Measurements from ENCODE around the gene CHCHD6. TPM values are rescaled to one million over a fixed set of nuclear protein-coding genes. Genes with fewer than 3 reads are reported as not detected.

The CHCHD6 gene
- total and polyA plus RNA-seq, 2 of the 4 experiments (the other 2 are of a cell fraction) = 18.8 to 28.9 TPM

DNA sequence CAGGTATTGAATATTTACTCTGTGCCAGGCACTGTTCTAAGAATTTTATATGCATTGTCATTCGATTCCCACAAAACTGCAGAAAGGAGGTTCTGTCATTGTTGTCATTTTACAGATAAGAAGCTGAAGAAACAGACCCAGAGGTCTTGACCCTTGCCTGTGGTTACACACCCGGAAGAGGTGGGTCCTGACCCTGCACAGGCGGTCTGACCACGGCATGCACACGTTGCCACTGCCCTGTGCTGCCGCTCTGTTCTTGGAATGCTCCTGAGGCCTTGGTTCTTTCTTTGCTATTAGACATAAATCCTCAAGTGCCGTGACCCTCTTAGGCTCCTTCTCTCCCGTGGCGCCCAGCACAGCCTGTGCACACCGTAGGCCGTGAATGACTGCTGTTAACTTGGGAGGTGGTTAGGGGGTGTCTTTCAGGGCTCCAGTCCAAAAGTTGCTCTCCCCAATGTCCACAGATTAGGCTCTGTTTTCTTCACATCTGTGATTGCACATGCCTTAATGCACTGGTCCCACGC lies 204.8 kb downstream of the CHCHD6 start:
- Histone ChIP-seq H3K79me1 (ENCODE audit: low read depth in 1 of 2, low read length in 2 of 2) (peaks cover 0 to 11% of the 10 kb centered on the region in 2 experiments; a peak in 2 of 4 replicates), H2BK15ac (ENCODE audit: low read depth, low read length) (no peak overlapping the region), H2AK9ac (replicated peaks; ENCODE audit: low read depth, low read length, poor library complexity) (peak overlapping the region; percentile 55), H3K4ac (ENCODE audit: low read depth, low read length) (no peak overlapping the region), H3K9ac (ENCODE audit: low read depth, low read length) (no peak overlapping the region), H3K4me2 (ENCODE audit: low read depth, low read length) (no peak overlapping the region), H3K27ac (ENCODE audit: insufficient read depth, low read length) (no peak overlapping the region), H3K14ac (replicated peaks; ENCODE audit: low read depth, low read length) (no peak overlapping the region), H4K20me1 (ENCODE audit: insufficient read depth, low read length) (no peaks in the 10 kb centered on the region), H2BK20ac (ENCODE audit: low read depth, low read length) (no peak overlapping the region), H4K5ac (ENCODE audit: low read depth, low read length) (no peak overlapping the region), H3K27me3 (ENCODE audit: control insufficient read depth, insufficient read depth, low read length) (no peaks in the 10 kb centered on the region), H4K91ac (ENCODE audit: insufficient read depth, low read depth, low read length) (no peak overlapping the region), H4K8ac (ENCODE audit: low read depth in 2 of 2, low read length in 2 of 2) (no peak overlapping the region), H3K4me3 (ENCODE audit: insufficient read depth, low read depth, low read length) (no peak overlapping the region), H3K56ac (ENCODE audit: extremely low read depth, insufficient read depth, low read length) (no peak overlapping the region), H3K9me3 (ENCODE audit: control insufficient read depth, insufficient read depth, low read length) (no peaks in the 10 kb centered on the region), H2BK5ac (ENCODE audit: low read depth, low read length, poor library complexity, severe bottlenecking) (no peak overlapping the region), H3K23ac (ENCODE audit: low read depth, low read length) (no peak overlapping the region), H2BK120ac (ENCODE audit: low read depth, low read length) (no peak overlapping the region), H2AFZ (replicated peaks; ENCODE audit: low read length, poor library complexity) (no peak overlapping the region), H3K9me1 (ENCODE audit: insufficient read depth, low read length) (peaks cover 21% of the 10 kb centered on the region), H3K36me3 (ENCODE audit: control insufficient read depth, insufficient read depth, low read length) (no peaks in the 10 kb centered on the region), H2AK5ac (ENCODE audit: low read depth, low read length) (no peak overlapping the region), H3K4me1 (ENCODE audit: control insufficient read depth, insufficient read depth, low read length) (peaks cover 6% of the 10 kb centered on the region; the same call in 1 of the 2 replicates), H3K18ac (ENCODE audit: low read depth, low read length) (no peak overlapping the region)
- in situ Hi-C loops (cut with MboI; ENCODE audit: low sequenced_read_pairs) (no loop called here), intact Hi-C loops (cut with micrococcal nuclease) (no loop called here), dilution Hi-C loops (cut with HindIII; ENCODE audit: low sequenced_read_pairs, unreplicated experiment) (no loop called here)
- POLR2A ChIA-PET (ENCODE audit: unreplicated experiment) = no interaction called here
- no peak for TF ChIP-seq CHD1 (IDR thresholded peaks at IDR 0.05; ENCODE audit: low read depth, low read length)
- TF ChIP-seq MAFK (IDR thresholded peaks at IDR 0.05; ENCODE audit: low read depth, low read length) = no peak
- TF ChIP-seq POLR2A (IDR thresholded peaks at IDR 0.05; ENCODE audit: low read depth, low read length) = no peak
- TF ChIP-seq NFE2L2 (IDR thresholded peaks at IDR 0.05; ENCODE audit: low read depth, low read length) = no peak
- TF ChIP-seq, protein P1, sequence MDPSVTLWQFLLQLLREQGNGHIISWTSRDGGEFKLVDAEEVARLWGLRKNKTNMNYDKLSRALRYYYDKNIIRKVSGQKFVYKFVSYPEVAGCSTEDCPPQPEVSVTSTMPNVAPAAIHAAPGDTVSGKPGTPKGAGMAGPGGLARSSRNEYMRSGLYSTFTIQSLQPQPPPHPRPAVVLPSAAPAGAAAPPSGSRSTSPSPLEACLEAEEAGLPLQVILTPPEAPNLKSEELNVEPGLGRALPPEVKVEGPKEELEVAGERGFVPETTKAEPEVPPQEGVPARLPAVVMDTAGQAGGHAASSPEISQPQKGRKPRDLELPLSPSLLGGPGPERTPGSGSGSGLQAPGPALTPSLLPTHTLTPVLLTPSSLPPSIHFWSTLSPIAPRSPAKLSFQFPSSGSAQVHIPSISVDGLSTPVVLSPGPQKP (IDR thresholded peaks at IDR 0.05; ENCODE audit: borderline replicate concordance, low read depth, low read length) = no peak
- TF ChIP-seq, protein P2, sequence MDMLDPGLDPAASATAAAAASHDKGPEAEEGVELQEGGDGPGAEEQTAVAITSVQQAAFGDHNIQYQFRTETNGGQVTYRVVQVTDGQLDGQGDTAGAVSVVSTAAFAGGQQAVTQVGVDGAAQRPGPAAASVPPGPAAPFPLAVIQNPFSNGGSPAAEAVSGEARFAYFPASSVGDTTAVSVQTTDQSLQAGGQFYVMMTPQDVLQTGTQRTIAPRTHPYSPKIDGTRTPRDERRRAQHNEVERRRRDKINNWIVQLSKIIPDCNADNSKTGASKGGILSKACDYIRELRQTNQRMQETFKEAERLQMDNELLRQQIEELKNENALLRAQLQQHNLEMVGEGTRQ (IDR thresholded peaks at IDR 0.05; ENCODE audit: low read depth, low read length) = no peak
- no peak for TF ChIP-seq MXI1 (IDR thresholded peaks at IDR 0.05; ENCODE audit: borderline replicate concordance, low read depth, low read length)
- TF ChIP-seq MAZ (IDR thresholded peaks at IDR 0.05; ENCODE audit: borderline replicate concordance, low read depth, low read length) = no peak
- no peak for TF ChIP-seq BHLHE40 (IDR thresholded peaks at IDR 0.05; ENCODE audit: low read depth, low read length)
- ATAC-seq (ENCODE audit: low read depth) (no peak), DNase-seq (no peak)
- CTCF ChIA-PET = no interaction called here
- WGBS, 2 experiments (ENCODE audit: extremely low coverage in 2 of 2, insufficient read length in 1 of 2) = 75% methylated on average over 4 of the region's 12 CpGs; no CpG with 5 or more reads in 1 of the 2 experiments
- no TSS peak for BruUV-seq (replicated peaks)

Measured in IMR-90 (cell line).